H9 (cell line): ENCODE data around the gene TERT. TPM values are rescaled to one million over a fixed set of nuclear protein-coding genes. Genes with fewer than 3 reads are reported as not detected.

Source experiments
- DNase-seq: peaks from one replicate; pipeline ENCODE4 v3.0.0-alpha.2; 2017
- H2AFZ ChIP-seq: one replicate; pipeline ENCODE4 v1.6.1; 2013; ENCODE audit warnings: mild to moderate bottlenecking, low read length, control low read depth, moderate library complexity
- H2AK5ac ChIP-seq: 2 replicates; pipeline ENCODE4 v1.6.1; 2013; ENCODE audit warnings: low read length, control low read depth, mixed read lengths; ENCODE audit not compliant: insufficient read length
- H2BK120ac ChIP-seq: one replicate; pipeline ENCODE4 v1.6.1; 2013; ENCODE audit warnings: low read depth, mild to moderate bottlenecking, low read length, control low read depth, inconsistent platforms; ENCODE audit not compliant: poor library complexity, severe bottlenecking
- H2BK12ac ChIP-seq: 2 replicates; pipeline ENCODE4 v1.6.1; 2013; ENCODE audit warnings: low read length, control low read depth, mixed read lengths, low read depth; ENCODE audit not compliant: insufficient read length
- H2BK15ac ChIP-seq: 2 replicates; pipeline ENCODE4 v1.6.1; 2013; ENCODE audit warnings: low read depth, low read length, control low read depth
- H2BK20ac ChIP-seq: one replicate; pipeline ENCODE4 v1.6.1; 2013; ENCODE audit warnings: low read depth, mild to moderate bottlenecking, low read length, control low read depth, inconsistent platforms; ENCODE audit not compliant: poor library complexity, severe bottlenecking
- H2BK5ac ChIP-seq: 2 replicates; pipeline ENCODE4 v1.6.1; 2013; ENCODE audit warnings: low read length, control low read depth, mixed read lengths; ENCODE audit not compliant: insufficient read length
- H3K14ac ChIP-seq: 2 replicates; pipeline ENCODE4 v1.6.1; 2013; ENCODE audit warnings: low read length, control low read depth; ENCODE audit not compliant: insufficient read depth
- H3K18ac ChIP-seq: 2 replicates; pipeline ENCODE4 v1.6.1; 2013; ENCODE audit warnings: low read depth, mild to moderate bottlenecking, mixed read lengths, low read length, control low read depth; ENCODE audit not compliant: insufficient read length
- H3K23ac ChIP-seq: 2 replicates; pipeline ENCODE4 v1.6.1; 2013; ENCODE audit warnings: low read length, control low read depth, mixed read lengths, low read depth; ENCODE audit not compliant: insufficient read length
- H3K23me2 ChIP-seq: 2 replicates; pipeline ENCODE4 v1.6.1; 2013; ENCODE audit warnings: low read depth, mild to moderate bottlenecking, mixed read lengths, low read length, control low read depth; ENCODE audit not compliant: insufficient read length, poor library complexity, severe bottlenecking
- H3K27ac ChIP-seq: 2 replicates; pipeline ENCODE4 v1.5.1; 2013; ENCODE audit warnings: low read length, control low read depth, mixed read lengths, low read depth; ENCODE audit not compliant: insufficient read length
- H3K27me3 ChIP-seq: 2 replicates; pipeline ENCODE4 v1.6.1; 2013; ENCODE audit warnings: low read length, control low read depth, inconsistent platforms; ENCODE audit not compliant: insufficient read depth
- H3K4ac ChIP-seq: 2 replicates; pipeline ENCODE4 v1.6.1; 2013; ENCODE audit warnings: low read depth, mild to moderate bottlenecking, control low read depth, inconsistent platforms, low read length, moderate library complexity
- H3K4me1 ChIP-seq: 2 replicates; pipeline ENCODE4 v1.6.1; 2013; ENCODE audit warnings: low read length, control low read depth, inconsistent platforms; ENCODE audit not compliant: insufficient read depth
- H3K4me2 ChIP-seq: 2 replicates; pipeline ENCODE4 v1.6.1; 2013; ENCODE audit warnings: low read length, control low read depth, mixed read lengths; ENCODE audit not compliant: insufficient read length, insufficient read depth
- H3K56ac ChIP-seq: 2 replicates; pipeline ENCODE4 v1.6.1; 2013; ENCODE audit warnings: low read depth, mild to moderate bottlenecking, mixed read lengths, low read length, control low read depth; ENCODE audit not compliant: insufficient read length
- H3K79me1 ChIP-seq: 2 replicates; pipeline ENCODE4 v1.6.1; 2013; ENCODE audit warnings: low read depth, mild to moderate bottlenecking, moderate library complexity, low read length, control low read depth, inconsistent platforms; ENCODE audit not compliant: insufficient read depth, poor library complexity, severe bottlenecking
- H3K79me2 ChIP-seq: 2 replicates; pipeline ENCODE4 v1.6.1; 2013; ENCODE audit warnings: low read length, control low read depth, inconsistent platforms; ENCODE audit not compliant: insufficient read depth
- H3K9ac ChIP-seq: 2 replicates; pipeline ENCODE4 v1.6.1; 2013; ENCODE audit warnings: low read length, control low read depth, mixed read lengths; ENCODE audit not compliant: insufficient read length; ENCODE audit errors: extremely low read depth
- H3K9me3 ChIP-seq: one replicate; pipeline ENCODE4 v1.6.1; 2013; ENCODE audit warnings: low read depth, low read length, inconsistent platforms; ENCODE audit not compliant: control insufficient read depth
- H3T11ph ChIP-seq: one replicate; pipeline ENCODE4 v1.6.1; 2013; ENCODE audit warnings: mild to moderate bottlenecking, low read length, control low read depth, inconsistent platforms
- H4K20me1 ChIP-seq: one replicate; pipeline ENCODE4 v1.6.1; 2013; ENCODE audit not compliant: control insufficient read depth, insufficient read length, insufficient read depth
- H4K5ac ChIP-seq: 2 replicates; pipeline ENCODE4 v1.6.1; 2013; ENCODE audit warnings: low read depth, mild to moderate bottlenecking, mixed read lengths, low read length, control low read depth; ENCODE audit not compliant: insufficient read length
- H4K8ac ChIP-seq: replicated peaks from 2 replicates; pipeline ENCODE4 v1.6.1; 2013; ENCODE audit warnings: low read length, control low read depth, mixed read lengths, low read depth; ENCODE audit not compliant: insufficient read length
- H4K91ac ChIP-seq: 2 replicates; pipeline ENCODE4 v1.6.1; 2013; ENCODE audit warnings: low read depth, mild to moderate bottlenecking, moderate library complexity, mixed read lengths, low read length, control low read depth; ENCODE audit not compliant: insufficient read length
- H3K27ac Mint-ChIP-seq, 3 experiments: 2 replicates in 2 of 3; 3 replicates in 1 of 3; pipeline ENCODE4 v1.8.0; 2020 to 2021; ENCODE audit warnings: mixed read lengths in 3 of 3, mild to moderate bottlenecking in 1 of 3, moderate library complexity in 1 of 3
- H3K27me3 Mint-ChIP-seq: 2 replicates; pipeline ENCODE4 v1.8.0; 2021; ENCODE audit warnings: low read depth, mild to moderate bottlenecking, moderate library complexity, mixed read lengths
- H3K36me3 Mint-ChIP-seq, 3 experiments: 2 replicates in 2 of 3; 3 replicates in 1 of 3; pipeline ENCODE4 v1.8.0; 2020 to 2021; ENCODE audit warnings: low read depth in 3 of 3, mixed read lengths in 3 of 3; ENCODE audit not compliant: insufficient read depth in 1 of 3
- H3K4me1 Mint-ChIP-seq, 2 experiments: 2 replicates each; pipeline ENCODE4 v1.8.0; 2020; ENCODE audit warnings: mixed read lengths in 2 of 2
- H3K4me3 Mint-ChIP-seq, 2 experiments: 2 replicates in 1 of 2; 3 replicates in 1 of 2; pipeline ENCODE4 v1.8.0; 2020 to 2021; ENCODE audit warnings: mild to moderate bottlenecking in 2 of 2, mixed read lengths in 2 of 2, moderate library complexity in 1 of 2
- H3K9me3 Mint-ChIP-seq, 2 experiments: 2 replicates in 1 of 2; 3 replicates in 1 of 2; pipeline ENCODE4 v1.8.0; 2020; ENCODE audit warnings: mild to moderate bottlenecking in 2 of 2, mixed read lengths in 2 of 2, moderate library complexity in 1 of 2
- WGBS: extraction: QIAGEN DNeasy Blood & Tissue Kit; methylation state at CpG from one replicate; pipeline ENCODE4 v1.1.7; 2013; ENCODE audit warnings: missing lambda C conversion rate, low lambda C conversion rate, mixed read lengths; ENCODE audit not compliant: insufficient read length; ENCODE audit errors: extremely low coverage; 5-methylcytosine and 5-hydroxymethylcytosine counted together
- total RNA-seq: library from RNA; stranded (reverse); gene quantifications from 2 replicates; pipeline ENCODE4 v1.2.1, GENCODE V29; 2021
- TF ChIP-seq, protein P1 (sequence below): fragments of 200-600 bp; sonication (generic); conservative IDR thresholded peaks from 3 replicates; pipeline ENCODE4 v1.8.0; 2021; ENCODE audit warnings: antibody characterized with exemption, mild to moderate bottlenecking

Gene TERT
- total RNA-seq, 1 experiment from 2014 or later: 15.5 TPM

DNA sequence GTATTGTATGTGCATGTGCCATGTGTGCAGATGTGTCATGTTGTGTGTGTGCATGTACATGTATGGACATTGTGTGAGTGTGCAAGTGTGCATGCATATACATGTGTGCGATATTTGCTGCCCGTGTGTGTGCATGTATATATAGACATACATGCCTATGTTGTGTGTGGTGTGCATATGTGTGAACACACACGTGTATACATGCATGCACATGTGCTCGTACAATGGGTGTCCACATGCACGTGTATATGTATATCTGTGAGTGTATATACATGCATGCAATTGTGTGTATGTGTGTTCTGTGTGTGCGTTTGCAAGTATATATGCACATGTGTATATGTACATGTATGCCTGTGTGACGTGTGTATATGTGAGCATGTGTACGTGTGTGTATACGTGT is 72.7 kb downstream of the TERT start:
- H4K20me1 ChIP-seq: no peaks in the 10 kb centered on the region
- Mint-ChIP-seq H3K9me3 (peaks cover 0 to 8% of the 10 kb centered on the region in 2 experiments; a peak in 2 of 5 replicates), H3K4me3 (no peak overlapping the region), H3K4me1 (peaks cover 3 to 6% of the 10 kb centered on the region in 2 experiments; a peak in 2 of 4 replicates), H3K27ac (no peak overlapping the region; a peak in 1 of 7 replicates), H3K36me3 (no peaks in the 10 kb centered on the region; a peak in 1 of 7 replicates), H3K27me3 (peaks cover 5% of the 10 kb centered on the region)
- H4K5ac ChIP-seq: no peak overlapping the region
- no CpG with 5 or more reads among the region's 9 CpGs for WGBS
- H2BK5ac ChIP-seq: no peak overlapping the region
- no peaks in the 10 kb centered on the region for H3K79me2 ChIP-seq
- no peaks in the 10 kb centered on the region for H3K9me3 ChIP-seq
- no peak overlapping the region for H3T11ph ChIP-seq
- H2BK15ac ChIP-seq: no peak overlapping the region
- no peak overlapping the region for H3K4ac ChIP-seq
- H3K23ac ChIP-seq: no peak overlapping the region
- H2BK20ac ChIP-seq: no peak overlapping the region
- no peak overlapping the region for H3K18ac ChIP-seq
- no peak overlapping the region for H2BK120ac ChIP-seq
- H3K9ac ChIP-seq: no peak overlapping the region
- no peak overlapping the region for H2AFZ ChIP-seq
- no peak overlapping the region for H4K8ac ChIP-seq
- no peak overlapping the region for H4K91ac ChIP-seq
- H3K4me1 ChIP-seq: no peaks in the 10 kb centered on the region
- DNase-seq: no peak
- no peak overlapping the region for H3K4me2 ChIP-seq
- H3K27ac ChIP-seq: no peak overlapping the region
- H3K79me1 ChIP-seq: no peaks in the 10 kb centered on the region
- no peak overlapping the region for H3K14ac ChIP-seq
- H2AK5ac ChIP-seq: no peak overlapping the region
- H3K23me2 ChIP-seq: no peaks in the 10 kb centered on the region
- TF ChIP-seq, protein P1, sequence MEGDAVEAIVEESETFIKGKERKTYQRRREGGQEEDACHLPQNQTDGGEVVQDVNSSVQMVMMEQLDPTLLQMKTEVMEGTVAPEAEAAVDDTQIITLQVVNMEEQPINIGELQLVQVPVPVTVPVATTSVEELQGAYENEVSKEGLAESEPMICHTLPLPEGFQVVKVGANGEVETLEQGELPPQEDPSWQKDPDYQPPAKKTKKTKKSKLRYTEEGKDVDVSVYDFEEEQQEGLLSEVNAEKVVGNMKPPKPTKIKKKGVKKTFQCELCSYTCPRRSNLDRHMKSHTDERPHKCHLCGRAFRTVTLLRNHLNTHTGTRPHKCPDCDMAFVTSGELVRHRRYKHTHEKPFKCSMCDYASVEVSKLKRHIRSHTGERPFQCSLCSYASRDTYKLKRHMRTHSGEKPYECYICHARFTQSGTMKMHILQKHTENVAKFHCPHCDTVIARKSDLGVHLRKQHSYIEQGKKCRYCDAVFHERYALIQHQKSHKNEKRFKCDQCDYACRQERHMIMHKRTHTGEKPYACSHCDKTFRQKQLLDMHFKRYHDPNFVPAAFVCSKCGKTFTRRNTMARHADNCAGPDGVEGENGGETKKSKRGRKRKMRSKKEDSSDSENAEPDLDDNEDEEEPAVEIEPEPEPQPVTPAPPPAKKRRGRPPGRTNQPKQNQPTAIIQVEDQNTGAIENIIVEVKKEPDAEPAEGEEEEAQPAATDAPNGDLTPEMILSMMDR: no peak
- no peaks in the 10 kb centered on the region for H3K27me3 ChIP-seq
- H2BK12ac ChIP-seq: no peak overlapping the region
- H3K56ac ChIP-seq: no peak overlapping the region
